HG02642 (cell line): Measurements from ENCODE around the gene C19orf67.

Experiments used
- ATAC-seq: cut with Tn5 transposase; IDR thresholded peaks from one replicate; pipeline ENCODE4 v1.9.1; 2021; ENCODE audit warnings: mild to moderate bottlenecking; ENCODE audit not compliant: unreplicated experiment, poor library complexity

The C19orf67 gene

DNA sequence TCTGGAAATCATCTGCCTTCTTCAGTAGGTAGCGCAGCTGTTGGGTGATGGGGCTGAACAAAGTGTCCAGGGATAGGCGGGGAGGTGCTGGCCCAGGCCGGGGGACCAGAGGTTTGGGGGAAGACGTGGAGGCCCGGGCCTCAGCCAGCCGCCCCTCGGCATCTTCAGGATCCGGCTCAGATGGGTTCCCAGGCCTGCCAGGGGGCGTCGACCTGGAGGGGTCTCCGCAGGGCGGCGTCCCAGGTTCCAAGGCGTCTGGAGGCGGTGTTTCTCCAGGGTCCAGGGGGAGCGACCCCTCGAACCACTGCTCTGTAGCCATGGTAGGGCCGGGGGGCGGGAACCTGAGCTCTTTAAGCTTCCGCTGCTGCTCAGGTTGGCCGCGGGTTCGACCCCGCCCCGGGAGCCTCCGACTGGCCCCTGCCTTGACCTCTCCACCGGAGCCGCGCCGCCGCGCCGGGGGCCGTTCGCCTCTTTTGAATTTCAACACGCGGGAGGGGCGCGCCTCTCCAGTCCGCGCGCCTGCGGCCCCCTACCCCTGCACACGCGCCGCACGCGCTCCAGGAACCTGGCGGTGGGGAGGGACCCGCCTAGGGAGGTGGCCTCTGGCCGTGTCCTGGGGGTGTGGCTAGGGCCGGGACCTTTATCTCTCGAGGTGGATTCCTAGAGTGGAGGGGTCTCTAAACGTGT, at the start of gene C19orf67:
TSS of gene C19orf67 (minus strand) at position 475 of the 687 bp plus-strand sequence. CDS start at position 319, 156 bp downstream.
- no peak for ATAC-seq

DNA sequence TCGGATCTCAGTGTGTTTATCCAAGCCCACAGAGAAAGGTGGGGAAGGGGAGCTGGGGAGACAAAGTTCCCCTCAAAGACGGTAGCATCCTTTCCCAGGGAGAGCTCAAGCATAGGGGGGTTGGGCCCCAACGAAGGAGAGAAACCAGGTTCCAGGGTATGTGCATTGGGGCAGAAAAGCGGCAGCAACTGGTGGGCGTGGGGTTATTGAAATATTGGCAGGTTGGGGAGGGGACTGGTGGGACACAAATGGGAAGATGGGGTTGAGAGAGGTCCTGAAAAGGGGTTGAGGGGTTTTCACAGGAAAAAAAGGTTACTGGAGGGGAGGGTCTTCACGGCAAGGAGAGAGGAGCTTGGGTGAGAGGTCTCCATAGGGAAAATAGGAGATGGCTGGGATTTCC, 49.8 kb upstream of the C19orf67 start:
- no peak for ATAC-seq

DNA sequence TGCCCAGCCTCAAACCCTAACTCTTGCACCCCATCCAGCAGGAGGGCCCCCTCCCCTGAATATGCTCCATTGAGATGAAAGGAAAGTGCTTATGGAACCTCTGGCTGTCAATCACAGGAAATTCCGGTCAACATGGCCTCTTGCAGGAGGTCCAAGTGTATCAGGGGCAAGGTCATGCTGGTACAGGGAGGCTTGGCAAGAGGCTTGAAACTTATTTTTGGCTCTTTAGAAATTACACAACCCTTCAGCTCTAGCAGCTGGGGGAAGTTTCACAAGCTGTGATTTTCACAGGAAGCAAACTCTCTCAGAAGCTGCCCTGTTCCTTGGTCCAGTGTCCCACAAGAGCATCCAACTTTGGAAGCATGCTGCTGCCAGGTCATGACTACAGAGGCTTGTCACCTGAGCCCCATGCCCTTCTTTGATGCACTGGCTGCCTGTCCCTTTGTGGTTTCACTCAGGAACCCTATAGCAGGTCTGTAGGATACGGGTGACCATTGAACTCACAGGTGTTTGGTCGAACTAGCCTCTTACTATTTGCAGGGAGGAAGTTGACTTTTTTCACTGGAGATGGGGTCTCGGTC, 42.4 kb upstream of the C19orf67 start:
- no peak for ATAC-seq

DNA sequence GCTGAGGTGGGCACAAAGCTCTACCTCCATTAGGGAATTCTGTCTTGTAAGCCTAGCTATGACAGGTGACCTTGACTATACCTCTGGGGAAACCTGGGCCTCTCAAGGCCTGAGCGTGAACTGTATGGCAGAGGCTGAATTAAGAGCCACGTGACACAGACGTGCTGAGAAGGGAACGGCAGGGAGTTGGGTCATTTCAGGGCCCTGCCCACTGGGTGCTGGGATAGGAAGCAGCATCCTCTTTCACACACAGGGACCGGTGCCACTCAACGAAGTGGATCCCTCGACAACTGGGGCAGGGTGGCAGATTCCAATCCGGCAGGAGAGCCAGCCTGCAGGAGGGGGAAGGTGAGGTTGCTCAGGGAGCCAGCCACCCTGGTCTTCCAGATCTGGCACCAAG, 41.6 kb upstream of the C19orf67 start:
- no peak for ATAC-seq

DNA sequence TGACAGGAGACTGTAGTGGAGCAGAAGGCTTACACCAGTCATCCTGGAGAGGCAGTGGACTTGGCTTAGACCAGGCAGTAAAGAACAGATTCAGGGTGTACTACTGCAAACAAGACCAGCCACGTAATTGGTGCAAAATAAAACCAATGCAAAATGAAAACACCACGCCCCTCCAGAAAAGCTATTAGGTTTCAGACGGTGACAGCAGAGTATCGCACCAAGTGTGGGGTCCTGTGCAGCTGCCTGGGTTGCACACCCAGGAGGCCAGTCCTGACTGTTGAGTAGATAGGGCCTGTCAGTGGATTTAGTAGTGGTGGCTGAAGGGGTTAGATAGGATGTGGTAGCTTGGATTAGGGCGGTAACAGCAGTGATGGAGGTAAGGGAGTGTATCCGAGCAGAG, 37.3 kb upstream of the C19orf67 start:
- no peak for ATAC-seq

DNA sequence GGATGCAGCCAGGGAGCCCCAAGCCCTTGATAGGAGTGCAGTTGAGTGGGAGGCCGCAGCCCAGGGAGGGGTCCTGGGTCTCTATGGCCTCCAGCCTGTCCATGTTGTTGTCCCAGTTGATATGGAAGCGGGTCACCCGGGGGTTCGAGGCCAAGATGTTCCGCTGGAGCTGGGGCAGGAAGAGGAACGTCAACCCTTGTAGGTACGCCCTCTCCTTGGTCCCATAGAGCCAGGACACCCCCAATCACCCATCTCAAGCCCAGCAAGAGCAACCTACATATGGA, 34.9 kb upstream of the C19orf67 start:
- ATAC-seq: no peak

DNA sequence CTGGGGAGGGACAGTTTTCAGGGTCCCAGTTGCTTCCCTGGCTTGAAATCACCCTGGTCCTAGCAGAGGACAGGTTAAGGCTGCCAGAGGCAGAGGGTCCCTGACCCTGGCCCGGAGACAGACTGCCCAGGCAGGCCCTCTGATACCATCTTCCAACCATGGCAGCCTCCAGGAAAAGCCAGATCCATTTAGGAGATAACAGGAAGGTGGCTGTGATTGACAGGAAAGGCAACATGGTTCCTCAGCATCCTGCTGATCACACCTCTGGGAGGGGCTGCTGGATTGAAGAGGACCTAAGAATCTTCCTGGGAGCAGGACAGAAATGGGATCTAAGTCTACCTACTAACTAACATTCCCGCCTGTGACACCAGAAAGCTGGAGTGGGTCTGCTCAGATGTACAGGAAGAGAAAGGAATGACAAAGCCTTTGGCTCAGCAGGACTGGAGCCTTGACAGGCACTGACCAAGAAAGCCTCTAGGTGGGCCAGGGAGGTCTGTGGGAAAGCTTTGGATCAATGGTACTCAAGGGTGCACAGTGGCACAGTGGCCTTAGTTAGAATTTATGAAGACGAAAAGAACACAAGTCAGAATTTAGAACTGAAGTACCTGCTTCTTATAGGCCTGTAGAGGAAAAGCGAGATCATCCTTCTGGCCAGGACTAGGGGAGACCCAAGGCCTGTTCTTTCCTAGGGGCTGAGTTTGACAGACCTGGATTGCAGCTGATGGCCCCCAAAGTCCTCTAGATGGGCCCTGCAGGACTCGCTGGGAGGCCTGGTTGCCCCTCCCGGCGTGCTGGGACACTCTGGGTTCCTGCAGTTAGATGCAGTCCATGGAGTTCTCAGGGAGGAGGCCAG, 34.3 kb upstream of the C19orf67 start:
- no peak for ATAC-seq

DNA sequence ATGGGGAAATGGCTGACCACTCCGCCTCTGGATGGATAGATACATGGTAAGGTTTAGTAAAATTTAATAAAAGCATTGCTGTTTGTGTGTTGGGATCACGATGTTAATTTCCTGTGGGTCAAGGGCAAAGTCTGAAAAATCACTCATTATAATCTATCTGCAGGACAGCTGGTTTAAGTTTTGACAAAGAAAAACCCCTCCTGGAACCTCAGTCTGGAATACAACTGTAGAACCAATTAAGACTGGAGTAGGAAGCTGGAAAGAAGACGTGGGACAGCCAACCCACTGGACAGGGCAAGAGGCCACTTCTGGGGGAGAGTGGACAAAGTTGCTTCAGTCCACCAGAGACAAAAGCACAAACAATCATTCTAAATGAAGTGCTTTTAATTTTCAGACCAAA, 33.6 kb upstream of the C19orf67 start:
- no peak for ATAC-seq

DNA sequence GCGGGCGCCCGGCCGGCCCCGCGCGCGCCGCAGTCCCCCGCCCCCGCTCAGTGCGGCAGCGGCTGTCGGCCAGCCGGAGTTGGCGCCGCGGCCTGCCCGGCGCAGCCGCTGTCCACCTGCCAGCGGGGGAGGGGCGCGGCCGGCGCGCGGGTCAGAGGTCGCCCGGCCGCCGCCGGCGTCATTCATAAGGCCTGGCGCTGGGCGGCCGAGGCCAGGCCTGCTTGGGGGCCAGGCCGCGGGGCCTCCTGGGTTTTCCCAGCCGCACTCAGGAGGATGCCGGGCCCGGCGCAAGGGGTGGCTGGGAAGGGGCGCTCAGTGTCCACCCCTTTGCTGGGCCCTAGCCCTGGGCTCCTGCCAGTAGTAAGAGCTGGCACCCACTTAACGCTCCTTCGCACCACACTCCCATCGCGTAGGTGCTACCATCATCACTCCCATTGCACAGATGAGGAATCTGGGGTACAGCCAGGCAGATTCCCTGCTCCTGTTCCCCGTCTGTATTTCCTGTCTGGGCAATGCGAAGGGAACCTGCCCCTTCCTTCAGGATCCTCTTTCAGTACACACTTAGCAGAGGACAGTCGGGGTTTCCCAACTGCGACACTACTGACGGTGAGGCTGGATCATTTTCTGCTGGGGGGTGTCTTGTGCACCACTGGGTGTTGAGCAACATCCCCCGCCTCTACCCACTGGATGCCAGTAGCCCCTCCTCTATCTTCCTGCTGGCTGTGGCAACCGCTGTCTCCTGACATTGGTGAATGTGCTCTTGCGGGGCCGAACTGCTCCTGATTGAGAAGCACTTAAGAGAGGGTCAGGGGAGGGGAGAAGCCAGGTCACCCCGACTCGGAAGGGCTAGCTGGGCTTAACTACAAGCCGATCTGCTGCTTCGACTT, 32.8 kb upstream of the C19orf67 start:
- no peak for ATAC-seq

DNA sequence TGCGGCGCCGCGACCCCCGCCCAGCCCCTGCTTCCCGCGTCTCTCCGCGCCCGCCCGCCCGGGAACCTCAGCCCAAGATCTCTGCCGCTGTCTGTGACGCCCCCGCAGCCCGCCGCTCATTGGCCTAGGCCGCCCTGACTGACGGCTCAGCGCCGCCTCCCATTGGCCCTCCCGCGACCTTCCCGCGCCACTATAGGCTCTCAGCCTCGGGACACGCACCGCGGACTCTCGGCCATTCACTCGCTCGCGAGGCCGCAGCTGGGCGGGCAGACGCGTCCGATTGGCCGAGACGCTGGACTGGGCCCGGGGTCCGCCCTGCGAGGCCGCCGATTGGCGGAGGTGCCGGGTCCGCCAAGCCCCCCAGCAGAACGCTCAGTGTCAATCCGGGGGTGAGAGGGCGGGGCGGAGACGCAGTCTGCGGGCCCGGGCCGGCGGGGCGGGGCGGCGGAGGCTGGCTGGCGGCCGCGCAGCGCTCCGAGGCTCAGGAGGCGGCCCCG, 32.1 kb upstream of the C19orf67 start, which contains the start of gene PRKACA:
TSS of gene PRKACA (minus strand) at position 95 of the 497 bp plus-strand sequence. CDS start 215 bp downstream, outside the sequence.
- ATAC-seq: peak; percentile 90

DNA sequence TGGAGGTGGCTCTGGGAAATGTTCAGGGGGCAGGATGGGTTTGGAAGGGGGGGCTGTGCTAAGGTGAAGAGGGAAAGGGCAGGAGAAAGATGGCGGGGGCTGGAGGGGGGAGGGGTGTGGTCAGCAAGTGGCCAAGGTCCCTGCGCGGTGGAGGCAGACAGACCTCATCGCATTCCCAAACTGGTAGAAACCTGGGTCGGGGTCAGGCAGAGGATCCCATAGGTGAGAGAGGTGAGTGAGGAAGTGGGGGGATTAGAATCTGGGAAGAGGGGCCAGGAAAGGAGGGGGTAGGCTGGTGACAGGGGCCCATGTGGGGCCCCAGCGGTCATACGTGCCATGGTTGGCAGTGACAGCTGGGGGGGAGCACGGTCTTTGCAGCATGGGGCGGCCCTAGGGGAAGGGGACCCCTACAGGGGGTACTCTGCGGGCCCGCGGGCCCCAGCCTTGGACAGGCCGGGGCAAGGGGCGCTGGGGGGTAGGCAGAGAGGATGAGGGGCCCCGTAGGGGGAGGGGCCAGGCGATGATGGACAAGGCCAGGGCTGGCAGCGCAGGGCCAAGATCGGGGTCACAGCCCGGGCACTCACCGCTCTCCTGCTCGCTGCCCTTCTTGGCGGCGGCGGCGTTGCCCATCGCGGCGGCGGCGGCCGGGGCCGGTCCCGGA, 31.5 kb upstream of the C19orf67 start:
- no peak for ATAC-seq

DNA sequence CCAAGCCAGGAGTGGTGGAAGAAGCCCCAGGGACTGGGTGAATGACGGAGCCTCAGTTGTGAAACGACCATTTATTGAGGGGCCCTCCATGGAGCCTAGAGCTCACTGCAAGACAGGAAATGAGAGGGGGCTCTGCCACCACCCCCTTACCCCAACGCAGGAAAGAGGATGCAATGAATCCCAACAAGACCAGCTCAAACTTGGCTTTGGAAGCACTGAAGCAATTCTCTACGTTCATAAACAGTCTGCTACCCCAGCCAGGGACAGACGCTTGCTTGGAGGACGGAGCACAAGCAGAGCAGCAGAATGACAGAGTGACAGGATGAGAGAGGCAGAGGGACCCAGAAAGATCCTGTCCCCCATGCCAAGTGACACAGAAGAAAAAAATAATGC, 30.9 kb upstream of the C19orf67 start:
- no peak for ATAC-seq

DNA sequence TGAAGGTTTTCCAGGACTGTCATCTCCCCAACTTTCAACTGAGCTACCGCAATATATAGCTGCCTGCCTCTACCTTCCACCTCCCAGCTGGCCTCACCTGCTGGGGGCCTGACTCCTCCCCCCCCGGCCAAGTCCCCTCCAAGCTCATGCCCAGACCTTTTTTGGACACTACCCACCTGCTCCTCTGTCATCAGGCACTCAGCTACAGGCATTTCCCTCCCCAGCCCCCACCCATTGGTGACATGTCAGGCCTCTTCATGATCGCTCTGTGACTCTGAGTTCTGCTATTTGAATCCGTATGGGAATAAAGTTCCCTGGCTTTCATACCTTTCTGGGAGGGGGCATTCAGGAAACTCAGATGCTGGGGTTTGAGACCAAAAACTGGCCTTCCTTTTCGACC, 30.2 kb upstream of the C19orf67 start:
- ATAC-seq: no peak

DNA sequence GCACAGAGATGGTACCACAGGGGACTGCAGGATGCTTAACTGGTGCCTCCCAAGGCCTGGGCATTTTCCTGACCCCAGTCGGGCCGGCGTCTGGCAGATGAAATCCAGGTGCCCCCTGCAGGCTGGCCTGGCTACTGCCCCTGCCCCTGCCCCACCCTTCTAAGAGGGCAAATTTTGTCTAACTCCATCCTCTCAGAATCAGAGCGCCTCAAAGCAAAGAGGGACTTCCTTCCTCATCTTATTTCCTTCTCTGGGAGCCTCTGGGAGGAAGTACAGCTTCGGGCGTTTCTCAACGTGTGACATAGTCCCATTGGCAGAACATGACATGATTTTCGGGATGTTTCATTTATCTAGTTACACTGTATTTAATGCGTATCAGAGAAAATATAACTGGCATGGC, 29.3 kb upstream of the C19orf67 start:
- no peak for ATAC-seq

DNA sequence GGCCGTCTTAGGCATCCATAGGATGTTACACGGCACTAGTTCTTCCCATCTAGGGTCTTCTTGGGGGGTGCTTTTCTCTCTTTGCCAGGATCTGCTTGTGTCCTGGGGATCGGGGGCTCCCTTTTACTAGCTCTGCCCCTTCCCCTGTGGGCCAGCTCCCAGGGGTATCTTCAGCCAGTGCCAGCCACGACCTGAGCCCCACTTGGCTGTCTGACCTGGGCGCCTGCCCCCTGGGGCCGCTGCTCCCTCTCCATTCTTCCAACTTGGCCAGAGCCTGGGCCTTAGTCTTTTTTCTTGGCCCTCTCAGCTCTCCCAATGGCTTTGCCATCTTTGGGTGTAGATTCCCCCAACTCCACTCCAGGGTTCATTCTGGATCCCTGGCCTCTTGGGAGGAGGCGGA, 28.9 kb upstream of the C19orf67 start:
- no peak for ATAC-seq

DNA sequence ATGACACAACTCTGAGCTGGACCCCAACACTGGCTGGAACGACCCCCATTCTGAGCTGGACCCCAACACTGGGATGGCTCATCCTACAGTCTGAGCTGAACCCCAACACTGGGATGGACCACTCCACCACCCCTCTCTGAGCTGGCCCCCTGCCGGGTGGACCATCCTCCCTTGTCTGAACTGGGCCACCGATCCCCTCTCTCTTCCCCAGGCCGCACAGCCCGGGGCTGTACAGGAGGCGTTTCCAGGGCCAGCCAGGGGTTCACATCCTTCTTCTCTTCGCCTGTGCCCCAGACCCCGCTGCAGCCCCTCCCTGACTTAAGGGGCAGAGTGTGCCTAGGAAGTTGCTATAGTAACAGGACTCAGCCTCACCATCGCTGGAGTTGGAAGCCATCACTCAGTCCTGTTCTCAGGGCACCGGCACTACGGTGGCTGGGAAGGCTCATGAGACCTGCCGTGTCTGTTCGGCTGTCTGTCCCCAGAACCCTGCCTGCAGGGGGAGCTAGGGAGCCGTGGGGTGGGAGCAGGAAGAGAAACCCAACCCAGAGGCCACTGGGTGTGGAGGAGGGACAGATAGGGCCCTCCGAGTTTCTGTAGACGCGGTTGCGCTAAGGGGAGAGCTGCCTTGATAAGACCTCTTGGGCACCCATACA, 28.3 kb upstream of the C19orf67 start:
- no peak for ATAC-seq

DNA sequence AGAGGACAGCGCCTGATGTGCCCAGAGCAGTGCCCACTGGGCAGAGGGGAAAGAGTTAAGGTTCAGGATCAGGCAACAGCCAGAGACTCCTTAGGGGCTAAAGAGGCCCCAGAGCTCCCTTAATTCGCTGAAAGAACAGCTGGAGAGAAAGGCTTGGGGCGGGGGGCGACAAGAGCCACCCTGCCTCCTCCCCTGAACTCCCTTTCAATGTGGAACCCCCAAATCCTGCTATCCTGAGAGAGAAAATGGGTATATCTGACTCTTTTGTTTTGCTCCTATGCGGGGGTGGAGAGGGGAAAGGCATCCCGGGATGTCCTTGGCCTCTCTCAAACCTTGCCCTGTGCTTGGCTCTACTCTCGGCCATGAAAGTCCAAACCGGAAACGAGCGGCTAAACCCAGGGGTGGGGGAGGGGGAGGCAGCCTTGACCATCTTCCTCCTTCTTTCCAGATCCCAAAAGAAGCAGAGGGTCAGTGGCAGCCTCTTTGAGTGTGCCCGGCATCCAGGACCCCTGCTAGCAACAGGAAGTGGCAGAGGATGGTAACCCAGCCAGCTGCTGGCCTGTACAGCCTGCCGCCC, 27.3 kb upstream of the C19orf67 start:
- ATAC-seq: no peak

DNA sequence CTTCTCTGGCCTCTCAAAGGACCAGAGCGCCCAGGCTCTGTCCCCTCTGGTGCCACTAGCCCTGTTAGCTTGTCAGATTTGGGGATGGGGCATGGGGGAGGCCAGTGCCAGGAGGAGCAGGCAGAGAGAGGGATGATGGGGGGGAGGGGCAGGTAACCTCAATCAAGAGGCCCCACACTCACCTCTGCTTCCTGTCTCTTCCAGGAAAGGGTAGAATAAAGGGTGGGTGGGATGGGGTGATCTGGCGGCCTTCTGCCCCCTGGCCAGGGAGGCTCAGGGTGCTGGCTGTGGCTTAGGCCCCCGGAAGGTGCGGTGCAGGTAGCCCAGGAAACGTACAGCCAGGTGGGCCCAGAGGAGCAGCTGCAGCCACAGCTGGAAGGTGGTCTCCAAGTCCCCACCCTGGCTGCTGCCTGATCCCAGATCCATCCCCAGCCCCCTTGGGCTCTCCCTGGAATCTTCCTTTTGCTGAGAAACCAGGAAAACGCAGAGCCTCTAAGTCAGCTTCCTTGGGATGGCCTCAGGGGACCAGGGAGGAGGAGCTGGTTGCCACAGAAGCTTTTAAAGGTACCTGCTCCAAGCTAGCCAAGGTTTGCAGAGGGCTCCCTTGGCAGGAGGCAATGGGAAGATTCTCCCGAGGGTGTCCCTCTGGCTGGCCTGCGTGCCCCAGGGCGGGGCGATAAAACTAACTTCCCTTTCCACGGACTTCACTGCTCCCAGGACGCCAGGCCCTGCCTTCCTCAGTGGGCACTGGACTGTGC, 26.6 kb upstream of the C19orf67 start:
- no peak for ATAC-seq
